GM18498 (cell line): ENCODE results near the gene ELOVL2.
A peak's percentile ranks its signal among the peaks of the same experiment; 100 is the strongest.
"Not testable (repeated sequence)": the region's sequence is repeated elsewhere in the genome, so short reads cannot be mapped to it uniquely, and the experiment has no call there.

Experiments
- ATAC-seq: cut with Tn5 transposase; IDR thresholded peaks from one replicate; pipeline ENCODE4 v1.9.1; 2021; ENCODE audit warnings: mild to moderate bottlenecking, moderate library complexity; ENCODE audit not compliant: unreplicated experiment

ELOVL2 gene

GRCh38 chr6:11043961-11044711, at the start of gene ELOVL2:
ELOVL2 (minus strand) TSS chr6:11044305; CDS start chr6:11044230, 75 bp downstream.
- peak; percentile 53 for ATAC-seq

DNA sequence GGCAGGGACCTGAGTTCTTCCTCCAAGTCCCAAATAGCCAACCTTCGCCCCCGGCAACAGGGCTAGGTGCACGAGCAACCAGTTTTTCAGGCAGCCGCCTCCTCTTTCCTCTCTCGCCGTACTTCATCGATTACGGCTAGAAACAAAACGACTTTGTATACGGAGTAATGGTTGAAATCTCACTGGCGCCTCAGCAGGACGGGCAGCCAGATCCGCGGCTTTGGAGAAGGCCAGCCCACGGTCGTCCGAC, 49.2 kb upstream of the ELOVL2 start:
- ATAC-seq = peak; percentile 20

- ATAC-seq = peak; percentile 47
These were observed 48.7 kb upstream of the ELOVL2 start for GRCh38 chr6:11092668-11093375.

GRCh38 chr6:11091141-11091540, 47.0 kb upstream of the ELOVL2 start:
- not testable (repeated sequence) for ATAC-seq

GRCh38 chr6:11089695-11090094, 45.6 kb upstream of the ELOVL2 start:
- no peak for ATAC-seq

DNA sequence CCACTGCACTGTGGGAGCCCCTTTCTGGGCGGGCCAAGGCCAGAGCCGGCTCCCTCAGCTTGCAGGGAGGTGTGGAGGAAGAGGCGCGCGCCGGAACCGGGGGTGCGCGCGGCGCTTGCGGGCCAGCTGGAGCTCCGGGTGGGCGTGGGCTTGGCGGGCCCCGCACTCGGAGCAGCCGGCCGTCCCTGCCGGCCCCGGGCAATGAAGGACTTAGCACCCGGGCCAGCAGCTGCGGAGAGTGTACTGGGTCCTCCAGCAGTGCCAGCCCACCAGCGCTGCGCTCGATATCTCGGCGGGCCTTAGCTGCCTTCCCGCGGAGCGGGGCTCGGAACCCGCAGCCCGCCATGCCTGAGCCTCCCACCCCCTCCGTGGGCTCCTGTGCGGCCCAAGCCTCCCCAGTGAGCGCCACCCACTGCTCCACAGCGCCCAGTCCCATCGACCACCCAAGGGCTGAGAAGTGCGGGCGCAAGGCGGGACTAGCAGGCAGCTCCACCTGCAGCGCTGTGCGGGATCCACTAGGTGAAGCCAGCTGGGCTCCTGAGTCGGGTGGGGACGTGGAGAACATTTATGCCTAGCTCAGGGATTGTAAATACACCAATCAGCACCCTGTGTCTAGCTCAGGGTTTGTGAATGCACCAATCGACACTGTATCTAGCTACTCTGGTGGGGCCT, 43.2 kb upstream of the ELOVL2 start:
- not testable (repeated sequence) for ATAC-seq

DNA sequence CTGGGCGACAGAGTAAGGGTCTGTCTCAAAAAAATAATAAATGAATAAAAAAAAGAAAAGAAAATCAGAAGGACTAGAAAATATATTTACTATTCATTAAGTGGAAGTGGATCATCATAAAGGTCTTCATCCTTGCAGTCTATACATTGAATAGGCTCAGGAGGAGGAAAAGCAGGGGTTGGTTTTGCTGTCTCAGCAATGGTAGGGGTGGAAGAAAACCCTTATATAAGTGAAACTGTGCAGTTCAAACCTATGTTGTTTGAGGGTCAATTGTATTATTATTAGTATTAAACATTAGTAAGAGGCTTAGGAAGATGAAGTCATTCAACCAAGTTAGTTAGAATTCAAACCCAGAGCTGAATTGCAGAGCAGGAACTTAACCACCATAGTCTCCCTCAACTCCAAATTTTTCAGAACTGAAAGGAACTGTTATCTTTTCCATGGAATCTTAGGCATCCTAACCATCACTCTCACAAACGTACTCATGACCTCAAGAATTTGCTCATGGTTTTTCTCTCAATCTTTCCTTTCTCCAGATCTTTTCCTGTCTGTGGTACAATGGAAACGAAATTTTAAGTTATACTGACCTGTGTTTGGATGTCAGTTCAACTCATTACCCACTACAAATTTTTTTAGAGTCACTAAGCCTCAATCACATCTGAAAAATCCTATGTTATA, 41.8 kb upstream of the ELOVL2 start:
- no peak for ATAC-seq

- ATAC-seq = no peak
These were observed 39.9 kb upstream of the ELOVL2 start for GRCh38 chr6:11083956-11084355.

DNA sequence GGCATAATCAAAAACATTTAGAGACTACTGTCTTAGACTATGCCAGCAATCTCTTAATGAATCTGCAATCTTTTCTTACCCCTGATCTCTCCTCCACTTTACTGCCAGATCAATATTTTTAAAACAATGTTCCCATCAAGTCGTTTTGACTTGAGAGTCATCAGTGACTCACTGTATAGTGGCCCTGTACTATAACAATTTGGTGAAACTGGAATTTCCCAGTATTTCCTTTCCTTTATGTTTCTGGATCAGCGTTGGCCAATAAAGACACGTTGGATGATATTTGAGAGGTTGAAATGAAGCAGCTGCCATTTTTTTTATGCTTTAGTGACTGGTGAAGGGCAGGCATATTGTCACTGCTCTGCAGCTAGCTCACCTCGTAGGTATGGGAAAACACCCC, 39.4 kb upstream of the ELOVL2 start:
- no peak for ATAC-seq

DNA sequence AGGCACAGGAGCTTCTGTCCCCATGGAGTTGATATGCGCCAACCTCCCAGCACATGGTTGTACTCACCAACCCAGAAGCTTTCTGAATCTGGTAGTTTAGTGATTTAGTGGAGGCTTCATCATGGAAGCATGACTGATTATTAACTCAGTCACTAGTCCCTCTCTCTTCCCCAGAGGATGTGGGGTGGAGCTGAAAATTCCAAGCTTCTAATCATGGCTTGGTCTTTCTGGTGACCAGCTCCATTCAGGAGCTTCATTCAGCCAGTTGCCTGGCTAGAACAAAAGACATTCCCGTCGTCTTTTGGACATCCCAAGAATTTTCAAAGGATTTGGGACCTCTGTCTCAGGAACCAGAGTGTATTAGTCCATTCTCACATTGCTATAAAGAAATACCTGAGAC, 36.2 kb upstream of the ELOVL2 start:
- no peak for ATAC-seq

- no peak for ATAC-seq
These were observed 34.2 kb upstream of the ELOVL2 start for GRCh38 chr6:11078266-11078665.

DNA sequence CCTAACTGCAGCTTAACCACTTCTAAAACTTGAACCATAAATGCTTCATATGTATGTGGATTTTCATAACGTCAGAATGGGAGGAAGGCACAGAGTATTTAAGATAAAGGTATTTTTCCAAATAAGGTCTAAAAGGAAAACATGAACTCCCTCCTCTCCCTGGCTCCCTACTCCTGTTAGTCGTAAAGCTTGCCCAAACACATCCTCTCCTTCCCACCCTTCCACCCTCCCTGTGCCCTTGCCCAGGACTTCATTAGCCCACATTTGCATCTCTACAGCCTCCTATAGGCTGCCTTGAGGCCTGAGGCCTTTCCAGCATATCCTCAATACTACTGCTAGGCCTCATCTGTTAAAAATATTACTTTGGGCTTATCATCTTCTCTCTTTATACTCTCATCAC, 32.4 kb upstream of the ELOVL2 start:
- no peak for ATAC-seq

DNA sequence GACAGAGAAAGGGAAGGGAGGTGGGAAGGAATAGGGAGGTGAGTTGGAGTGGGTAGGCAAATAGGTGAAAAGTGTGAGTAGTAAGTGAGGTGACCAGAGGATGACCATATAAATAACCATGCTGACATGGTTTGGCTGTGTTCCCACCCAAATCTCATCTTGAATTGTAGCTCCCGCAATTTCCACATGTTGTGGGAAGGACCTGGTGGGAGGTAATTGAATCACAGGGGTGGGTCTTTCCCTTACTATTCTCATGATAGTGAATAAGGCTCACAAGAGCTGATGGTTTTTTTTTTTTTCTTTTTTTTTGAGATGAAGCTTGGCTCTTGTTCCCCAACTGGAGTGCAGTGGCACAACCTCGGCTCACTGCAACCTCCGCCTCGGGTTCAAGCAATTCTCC, 28.0 kb upstream of the ELOVL2 start:
- no peak for ATAC-seq

GRCh38 chr6:11069760-11070159, 25.7 kb upstream of the ELOVL2 start:
- no peak for ATAC-seq

DNA sequence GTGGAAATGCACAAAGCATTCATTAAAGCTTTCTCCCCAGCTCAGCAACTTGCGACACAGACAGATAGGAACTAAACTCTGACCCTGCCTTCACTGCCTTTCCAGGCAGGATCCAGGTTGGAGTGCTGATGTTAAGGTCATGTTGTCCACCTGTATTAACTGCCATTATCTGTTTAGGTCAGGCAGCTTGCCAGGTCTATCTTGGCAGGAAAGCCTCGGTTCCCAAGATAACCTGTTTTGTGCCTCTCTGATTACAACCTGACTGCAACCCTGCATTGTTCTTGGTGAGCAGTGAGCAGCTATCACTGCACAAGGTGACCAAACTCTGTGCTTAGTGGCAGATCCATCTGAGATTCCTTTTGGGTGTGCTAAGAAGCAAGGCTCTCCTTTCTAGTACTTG, 23.2 kb upstream of the ELOVL2 start:
- ATAC-seq = no peak

DNA sequence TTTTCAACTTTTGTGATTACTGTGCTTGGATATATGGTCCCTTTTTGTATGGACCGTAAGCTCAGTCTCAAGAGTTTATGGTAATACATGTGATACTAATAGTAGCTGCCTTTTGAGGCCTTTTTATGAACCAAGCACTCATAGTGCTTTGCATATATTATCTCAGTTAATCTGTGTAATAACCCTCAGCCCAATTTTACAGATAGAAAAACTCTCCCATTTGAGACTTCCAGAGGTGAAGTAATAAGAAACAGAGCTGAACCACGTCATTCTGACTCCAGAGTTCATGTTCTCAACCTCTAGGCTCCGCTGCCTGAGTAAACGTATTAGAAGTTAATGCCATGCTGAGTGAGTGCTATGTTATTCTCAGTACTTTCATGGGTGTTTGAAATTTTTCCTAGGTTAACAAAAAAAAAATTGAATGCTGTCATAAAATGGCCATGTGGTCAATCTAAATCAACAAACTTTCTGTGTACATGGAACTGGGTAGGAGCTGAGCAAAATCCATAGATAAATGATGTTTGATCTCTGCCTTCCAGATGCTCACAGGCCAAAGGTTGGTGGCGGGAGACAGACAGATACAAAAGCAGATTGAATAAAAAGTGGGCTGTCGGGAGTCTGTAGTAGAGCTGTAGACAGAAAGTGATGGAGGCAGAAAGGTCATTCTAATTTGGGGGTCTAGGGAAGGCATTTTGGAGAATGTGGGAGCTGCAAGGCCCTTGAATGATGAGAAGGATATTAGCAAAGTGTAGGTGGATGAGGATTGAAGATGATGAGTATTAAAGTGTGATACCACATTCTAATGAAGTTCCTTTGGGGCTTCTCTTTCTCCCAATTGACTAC, 22.6 kb upstream of the ELOVL2 start:
- no peak for ATAC-seq

GRCh38 chr6:11065436-11066202, 21.5 kb upstream of the ELOVL2 start:
- no peak for ATAC-seq

GRCh38 chr6:11064836-11065235, 20.7 kb upstream of the ELOVL2 start:
- ATAC-seq = no peak

GRCh38 chr6:11062715-11063114, 18.6 kb upstream of the ELOVL2 start:
- ATAC-seq = no peak

- ATAC-seq = no peak
These were observed 18.0 kb upstream of the ELOVL2 start for GRCh38 chr6:11062083-11062482.
